Measurements from ENCODE around the gene ANKRD10. TPM values are rescaled to one million over a fixed set of nuclear protein-coding genes. Genes with fewer than 3 reads are reported as not detected.

Gene ANKRD10
- total RNA-seq (2022) (123 and 132 TPM in 2 replicates), Bru-seq, nascent RNA (percentile 97 among the genes with signal in this experiment), BruChase-seq, experiment 1, labeled RNA remaining after a 2-hour chase (percentile 99 among the genes with signal in this experiment), BruChase-seq, experiment 2, labeled RNA remaining after a 6-hour chase (percentile 98 among the genes with signal in this experiment)
- long read RNA-seq, transcript ANKRD10-201 (6 exons, 2,495 nt): major isoform, 10 of 55 reads
- long read RNA-seq, partial matches to known transcripts: 20 of 55 reads
- long read RNA-seq, other reads (novel, unspliced or antisense): 23 of 55 reads

GRCh38 chr13:110915057-110915873, at the start of gene ANKRD10:
TSS of gene ANKRD10 (minus strand) at chr13:110915069. CDS start at chr13:110914934, 135 bp downstream.
- peak; percentile 78 to 80 for TF ChIP-seq CTCF (IDR thresholded peaks at IDR 0.05; ENCODE audit: insufficient read depth in 1 of 2, low read depth in 1 of 2, low read length in 1 of 2, severe bottlenecking in 1 of 2, unreplicated experiment in 1 of 2)
- DNase-seq: peak; percentile 100
- ChIA-PET CTCF (interaction anchor here (0.6 to 1.3 kb wide), 12 partner anchors 9 to 459 kb away, joined by 3 to 10 read pairs (median 4); partner anchors contain the start of gene NAXD), POLR2A (interaction anchor here (0.6 to 1.3 kb wide), 6 partner anchors 67 to 378 kb away, joined by 3 to 12 read pairs (median 4); no protein-coding TSS in a partner anchor)
- Histone ChIP-seq H3K27me3 (replicated peaks; ENCODE audit: control insufficient read depth, insufficient read depth, low read length) (no peaks in the 10 kb centered on the region), H3K36me3 (ENCODE audit: control insufficient read depth, insufficient read depth, low read length) (0 out of 2 replicates have a peak, but pooled peaks cover 2% of the 10 kb centered on the region), H3K9me3 (no peaks in the 10 kb centered on the region), H3K4me1 (peaks cover 23% of the 10 kb centered on the region; the same call in 1 of the 2 replicates), H3K4me3 (ENCODE audit: low read depth, low read length) (peak within 1 kb of the TSS; percentile 95)
- Mint-ChIP-seq H3K27me3 (ENCODE audit: insufficient read depth, unreplicated experiment) (no peaks in the 10 kb centered on the region), H3K36me3 (ENCODE audit: insufficient read depth, unreplicated experiment) (peaks cover 34% of the 10 kb centered on the region), H3K9me3 (ENCODE audit: unreplicated experiment) (no peaks in the 10 kb centered on the region), H3K4me3 (ENCODE audit: unreplicated experiment) (peak within 1 kb of the TSS; percentile 71), H3K27ac (ENCODE audit: unreplicated experiment) (peak within 1 kb of the TSS; percentile 79), H3K4me1 (ENCODE audit: low read depth, unreplicated experiment) (peaks cover 7% of the 10 kb centered on the region)
- no TSS peak for BruUV-seq (replicated peaks)
- intact Hi-C loops (cut with micrococcal nuclease; ENCODE audit: unreplicated experiment): loop anchor here (1.0 to 10.0 kb wide), 6 partner anchors 135 to 600 kb away; no protein-coding TSS in a partner anchor

- H3K36me3 Mint-ChIP-seq (ENCODE audit: insufficient read depth, unreplicated experiment): no peaks in the 10 kb centered on the region
- Histone ChIP-seq H3K9me3 (peaks cover 10% of the 10 kb centered on the region), H3K4me3 (ENCODE audit: low read depth, low read length) (no peak overlapping the region), H3K36me3 (ENCODE audit: control insufficient read depth, insufficient read depth, low read length) (no peaks in the 10 kb centered on the region), H3K4me1 (peaks cover 20% of the 10 kb centered on the region), H3K27me3 (replicated peaks; ENCODE audit: control insufficient read depth, insufficient read depth, low read length) (no peaks in the 10 kb centered on the region)
- peaks cover 34% of the 10 kb centered on the region for H3K9me3 Mint-ChIP-seq (ENCODE audit: unreplicated experiment)
- ChIA-PET POLR2A (no interaction called here), CTCF (interaction anchor here (0.6 kb wide), 1 partner anchor 188 kb away, joined by 3 read pairs; no protein-coding TSS in a partner anchor)
- H3K27me3 Mint-ChIP-seq (ENCODE audit: insufficient read depth, unreplicated experiment): no peaks in the 10 kb centered on the region
- TF ChIP-seq CTCF (IDR thresholded peaks at IDR 0.05; ENCODE audit: insufficient read depth in 1 of 2, low read depth in 1 of 2, low read length in 1 of 2, severe bottlenecking in 1 of 2, unreplicated experiment in 1 of 2): no peak
- no TSS peak for BruUV-seq (replicated peaks)
- peaks cover 12% of the 10 kb centered on the region for H3K4me1 Mint-ChIP-seq (ENCODE audit: low read depth, unreplicated experiment)
- intact Hi-C loops (cut with micrococcal nuclease; ENCODE audit: unreplicated experiment): no loop called here
- peak; percentile 43 to 68 for DNase-seq
- no peak overlapping the region for H3K4me3 Mint-ChIP-seq (ENCODE audit: unreplicated experiment)
- peak overlapping the region; percentile 66 for H3K27ac Mint-ChIP-seq (ENCODE audit: unreplicated experiment)
Observed at GRCh38 chr13:110964229-110965037, 49.6 kb upstream of the ANKRD10 start.
